OCI-LY3 (cell line): ENCODE data around the gene BCO1.

Source experiments
- EZH2phosphoT487 ChIP-seq: fragments of 200-600 bp; shearing (Covaris generic); IDR thresholded peaks from 2 replicates; pipeline ENCODE4 v1.6.1; 2018; ENCODE audit warnings: antibody characterized with exemption, mixed run types, low read depth
- TF ChIP-seq, protein P1 (sequence below): fragments of 200-600, 300-600 bp; sonication (generic); IDR thresholded peaks from 2 replicates; pipeline ENCODE4 v1.5.1; 2014; ENCODE audit warnings: antibody characterized with exemption, low read length, low read depth

DNA sequence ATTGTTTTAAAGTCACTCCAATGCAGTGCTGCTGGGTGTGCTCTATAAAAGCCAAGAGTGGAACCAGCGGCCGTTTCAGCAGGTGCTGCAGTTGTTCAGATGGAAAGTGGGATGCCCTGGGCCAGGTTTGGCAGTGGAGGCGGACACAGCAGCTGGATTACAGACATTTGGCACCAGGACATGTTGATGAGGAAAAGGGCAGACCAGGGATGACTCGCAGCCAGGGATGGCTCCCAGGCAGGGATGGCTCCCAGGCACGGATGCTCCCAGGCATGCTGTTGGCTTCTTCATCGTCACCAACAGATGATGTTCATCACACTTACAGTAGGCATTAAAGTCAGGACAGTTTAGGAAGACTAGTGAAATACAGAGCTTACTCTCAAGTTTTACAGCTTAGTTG, 86.3 kb downstream of the BCO1 start:
- TF ChIP-seq, protein P1, sequence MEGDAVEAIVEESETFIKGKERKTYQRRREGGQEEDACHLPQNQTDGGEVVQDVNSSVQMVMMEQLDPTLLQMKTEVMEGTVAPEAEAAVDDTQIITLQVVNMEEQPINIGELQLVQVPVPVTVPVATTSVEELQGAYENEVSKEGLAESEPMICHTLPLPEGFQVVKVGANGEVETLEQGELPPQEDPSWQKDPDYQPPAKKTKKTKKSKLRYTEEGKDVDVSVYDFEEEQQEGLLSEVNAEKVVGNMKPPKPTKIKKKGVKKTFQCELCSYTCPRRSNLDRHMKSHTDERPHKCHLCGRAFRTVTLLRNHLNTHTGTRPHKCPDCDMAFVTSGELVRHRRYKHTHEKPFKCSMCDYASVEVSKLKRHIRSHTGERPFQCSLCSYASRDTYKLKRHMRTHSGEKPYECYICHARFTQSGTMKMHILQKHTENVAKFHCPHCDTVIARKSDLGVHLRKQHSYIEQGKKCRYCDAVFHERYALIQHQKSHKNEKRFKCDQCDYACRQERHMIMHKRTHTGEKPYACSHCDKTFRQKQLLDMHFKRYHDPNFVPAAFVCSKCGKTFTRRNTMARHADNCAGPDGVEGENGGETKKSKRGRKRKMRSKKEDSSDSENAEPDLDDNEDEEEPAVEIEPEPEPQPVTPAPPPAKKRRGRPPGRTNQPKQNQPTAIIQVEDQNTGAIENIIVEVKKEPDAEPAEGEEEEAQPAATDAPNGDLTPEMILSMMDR = no peak
- TF ChIP-seq EZH2phosphoT487 = no peak
